ENCODE data around the gene CTSZ. TPM values are rescaled to one million over a fixed set of nuclear protein-coding genes. Genes with fewer than 3 reads are reported as not detected.

The CTSZ gene
- total and polyA plus RNA-seq, 9 donors = 36.7 to 301 (median 85.6) TPM

DNA sequence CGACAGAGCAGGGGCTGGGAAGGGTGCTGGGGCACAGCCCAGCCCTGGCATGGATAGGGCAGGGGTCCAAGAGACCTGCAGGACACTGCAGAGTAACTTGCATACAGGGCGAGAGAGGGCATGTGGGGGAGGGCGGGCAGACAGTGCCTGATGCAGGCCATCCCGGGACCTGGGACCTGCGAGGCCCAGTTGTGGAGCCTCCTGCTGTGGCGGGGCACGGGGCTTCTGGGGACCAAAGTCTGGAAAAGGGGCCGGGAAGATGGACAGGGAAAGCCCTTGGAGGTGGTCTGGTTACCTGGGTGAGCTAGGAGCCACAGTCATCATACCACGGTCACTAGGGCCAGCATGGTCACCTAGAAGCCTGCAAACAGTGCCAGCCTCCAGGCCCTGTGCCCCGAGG lies 11.8 kb upstream of the CTSZ start:
- H3K36me3 ChIP-seq = no peaks in the 10 kb centered on the region
- no peaks in the 10 kb centered on the region for H3K27me3 ChIP-seq
- intact Hi-C loops (cut with DNase I) = no loop called here
- DNase-seq = no peak
- H3K27ac ChIP-seq = no peak overlapping the region
- no peak overlapping the region for H3K4me3 ChIP-seq
- peaks cover 7% of the 10 kb centered on the region for H3K4me1 ChIP-seq (ENCODE audit: insufficient read depth)
- 90 to 96% (median 93%) methylated on average over 10 of the region's 10 CpGs for WGBS, 3 donors
- TF ChIP-seq, protein P1, sequence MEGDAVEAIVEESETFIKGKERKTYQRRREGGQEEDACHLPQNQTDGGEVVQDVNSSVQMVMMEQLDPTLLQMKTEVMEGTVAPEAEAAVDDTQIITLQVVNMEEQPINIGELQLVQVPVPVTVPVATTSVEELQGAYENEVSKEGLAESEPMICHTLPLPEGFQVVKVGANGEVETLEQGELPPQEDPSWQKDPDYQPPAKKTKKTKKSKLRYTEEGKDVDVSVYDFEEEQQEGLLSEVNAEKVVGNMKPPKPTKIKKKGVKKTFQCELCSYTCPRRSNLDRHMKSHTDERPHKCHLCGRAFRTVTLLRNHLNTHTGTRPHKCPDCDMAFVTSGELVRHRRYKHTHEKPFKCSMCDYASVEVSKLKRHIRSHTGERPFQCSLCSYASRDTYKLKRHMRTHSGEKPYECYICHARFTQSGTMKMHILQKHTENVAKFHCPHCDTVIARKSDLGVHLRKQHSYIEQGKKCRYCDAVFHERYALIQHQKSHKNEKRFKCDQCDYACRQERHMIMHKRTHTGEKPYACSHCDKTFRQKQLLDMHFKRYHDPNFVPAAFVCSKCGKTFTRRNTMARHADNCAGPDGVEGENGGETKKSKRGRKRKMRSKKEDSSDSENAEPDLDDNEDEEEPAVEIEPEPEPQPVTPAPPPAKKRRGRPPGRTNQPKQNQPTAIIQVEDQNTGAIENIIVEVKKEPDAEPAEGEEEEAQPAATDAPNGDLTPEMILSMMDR (IDR thresholded peaks at IDR 0.05) = no peak
- TF ChIP-seq POLR2A (IDR thresholded peaks at IDR 0.05) (no peak), EP300 (IDR thresholded peaks at IDR 0.05) (no peak)
- H3K9me3 ChIP-seq = no peaks in the 10 kb centered on the region

DNA sequence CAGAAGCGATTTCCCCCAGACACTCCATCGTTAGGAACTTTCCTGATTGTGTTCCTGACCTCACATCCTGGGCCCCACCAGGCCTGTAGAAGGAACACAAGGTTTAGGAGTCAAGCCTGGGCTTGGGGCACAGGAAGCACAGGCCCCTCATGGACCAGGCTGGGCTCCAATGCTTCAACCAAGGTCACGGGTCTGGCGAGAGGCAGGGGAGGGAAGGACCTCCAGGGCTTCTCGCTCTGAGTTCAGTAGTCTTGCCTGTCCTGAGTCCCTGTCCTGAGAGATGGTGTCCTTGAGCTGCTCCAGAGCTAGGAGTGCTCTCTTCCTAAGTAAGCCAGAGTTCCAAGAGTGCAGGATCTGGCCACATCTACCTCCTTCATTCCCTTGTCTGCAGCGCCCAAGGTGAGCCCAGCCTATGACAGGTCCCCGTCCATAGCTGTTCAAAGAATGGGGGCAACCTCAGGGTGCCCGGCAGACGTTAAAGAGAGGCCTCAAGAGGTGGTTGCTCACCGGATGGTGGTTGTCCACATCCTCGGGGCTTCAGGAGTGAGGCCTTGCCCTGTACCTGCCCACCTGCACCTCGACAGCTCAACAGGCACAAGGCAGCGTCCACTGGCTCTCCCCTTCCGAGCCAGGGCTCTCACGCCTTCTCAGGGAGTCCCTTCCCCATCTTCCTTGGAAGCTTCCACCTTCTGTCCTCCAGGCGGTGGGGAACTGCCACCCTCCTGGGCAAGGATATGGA lies 10.6 kb upstream of the CTSZ start:
- DNase-seq = no peak
- no peaks in the 10 kb centered on the region for H3K9me3 ChIP-seq
- no peaks in the 10 kb centered on the region for H3K36me3 ChIP-seq
- intact Hi-C loops (cut with DNase I) = no loop called here
- H3K27ac ChIP-seq = peak overlapping the region in 1 of 2 donors; percentile 54
- TF ChIP-seq EP300 (IDR thresholded peaks at IDR 0.05) (no peak), POLR2A (IDR thresholded peaks at IDR 0.05) (no peak)
- TF ChIP-seq, protein P1 (IDR thresholded peaks at IDR 0.05) = no peak
- H3K4me1 ChIP-seq (ENCODE audit: insufficient read depth) = peaks cover 7% of the 10 kb centered on the region
- H3K27me3 ChIP-seq = no peaks in the 10 kb centered on the region
- 88 to 91% (median 90%) methylated on average over 16 of the region's 16 CpGs for WGBS, 3 donors
- no peak overlapping the region for H3K4me3 ChIP-seq

DNA sequence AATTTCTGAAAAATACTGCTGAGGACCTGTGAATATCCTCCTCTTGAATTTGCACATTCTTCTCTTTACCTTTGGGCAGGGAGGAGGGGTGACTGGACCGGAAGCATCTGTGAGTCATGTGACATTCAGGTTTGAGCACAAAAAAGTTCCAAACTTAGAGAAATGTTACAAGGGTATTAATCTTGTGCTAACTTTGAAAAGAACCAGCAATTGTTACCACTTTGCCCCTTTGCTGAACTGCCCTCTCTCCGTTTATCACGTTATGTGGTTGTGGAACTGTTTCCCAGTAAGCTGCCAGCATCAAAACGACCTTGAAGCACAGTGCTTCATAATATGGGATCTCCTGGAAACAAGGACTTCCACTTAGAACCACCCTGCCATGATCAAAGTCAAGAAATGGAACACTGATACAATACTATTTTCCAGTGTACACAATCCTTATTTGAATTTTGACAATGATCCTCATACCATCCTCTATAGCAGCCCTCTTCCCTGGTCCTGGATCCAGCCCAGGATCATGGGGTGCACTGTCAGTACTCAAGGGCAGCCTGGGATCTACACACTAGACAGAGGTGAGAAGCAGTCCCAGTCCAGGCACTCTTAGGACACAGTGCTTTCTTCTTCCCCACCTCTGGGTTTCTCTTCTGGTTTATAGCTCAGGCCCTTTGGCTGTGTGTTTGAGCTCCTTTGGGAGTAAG lies 9.9 kb upstream of the CTSZ start:
- peak overlapping the region in 1 of 2 donors; percentile 54 for H3K27ac ChIP-seq
- H3K27me3 ChIP-seq = no peaks in the 10 kb centered on the region
- peaks cover 7% of the 10 kb centered on the region for H3K4me1 ChIP-seq (ENCODE audit: insufficient read depth)
- no peak overlapping the region for H3K4me3 ChIP-seq
- no peaks in the 10 kb centered on the region for H3K36me3 ChIP-seq
- DNase-seq = no peak
- H3K9me3 ChIP-seq = no peaks in the 10 kb centered on the region
- TF ChIP-seq POLR2A (IDR thresholded peaks at IDR 0.05) (no peak), EP300 (IDR thresholded peaks at IDR 0.05) (no peak)
- TF ChIP-seq, protein P1 (IDR thresholded peaks at IDR 0.05) = no peak
- 4 to 27% (median 7%) methylated on average over 4 of the region's 4 CpGs for WGBS, 3 donors
- intact Hi-C loops (cut with DNase I) = no loop called here

DNA sequence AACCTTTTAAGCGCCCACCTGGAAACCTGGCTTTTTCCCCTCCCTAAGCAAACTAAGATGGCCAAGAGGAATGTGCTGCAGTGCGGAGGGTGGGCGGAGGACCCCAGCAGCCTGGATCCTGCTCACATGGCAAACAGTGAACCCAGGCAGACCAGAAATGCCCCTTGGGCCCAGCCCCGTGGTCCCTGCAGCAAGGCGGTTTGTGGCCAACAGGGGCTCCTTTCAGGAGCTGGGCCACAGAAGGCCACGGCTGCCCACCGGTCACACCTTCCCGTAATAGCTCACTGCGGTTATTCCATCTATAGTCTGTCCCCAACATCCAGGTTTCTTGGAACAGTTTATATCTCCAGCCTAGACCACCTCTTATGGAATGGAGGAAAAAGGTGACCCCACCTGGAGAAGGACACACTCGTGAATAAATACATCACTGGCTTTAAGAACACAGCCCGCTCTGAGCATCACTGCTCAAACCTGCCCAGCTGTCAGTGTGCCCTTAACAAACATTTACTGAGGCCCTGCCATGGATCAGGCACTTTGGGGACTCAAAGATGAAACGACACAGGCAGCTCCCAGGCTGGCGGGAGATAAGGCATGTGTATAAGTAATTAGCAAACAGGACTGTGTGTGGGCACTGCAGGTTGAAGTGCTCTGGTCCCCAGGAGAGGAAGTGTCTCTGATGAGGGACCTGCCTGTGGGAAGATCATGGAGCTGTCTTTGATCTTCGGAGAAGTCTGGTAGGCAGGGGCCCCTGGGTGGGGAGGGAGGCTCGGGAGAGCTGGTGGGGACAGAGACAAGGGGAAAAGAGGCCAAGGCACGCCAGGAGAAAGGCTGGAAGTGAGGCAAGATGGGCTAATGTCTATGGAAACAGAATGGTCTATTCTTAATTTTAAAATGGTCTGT lies 9.0 kb upstream of the CTSZ start:
- H3K9me3 ChIP-seq = no peaks in the 10 kb centered on the region
- no peaks in the 10 kb centered on the region for H3K36me3 ChIP-seq
- intact Hi-C loops (cut with DNase I) = no loop called here
- peaks cover 7% of the 10 kb centered on the region for H3K4me1 ChIP-seq (ENCODE audit: insufficient read depth)
- H3K27me3 ChIP-seq = no peaks in the 10 kb centered on the region
- no peak for DNase-seq
- TF ChIP-seq, protein P1 (IDR thresholded peaks at IDR 0.05) = no peak
- TF ChIP-seq EP300 (IDR thresholded peaks at IDR 0.05) (no peak), POLR2A (IDR thresholded peaks at IDR 0.05) (no peak)
- 82 to 88% (median 84%) methylated on average over 15 to 16 of the region's 16 CpGs for WGBS, 3 donors
- H3K27ac ChIP-seq = peak overlapping the region in 1 of 2 donors; percentile 54
- no peak overlapping the region for H3K4me3 ChIP-seq
